Type B pancreatic cell (in vitro differentiated cells): ENCODE results near the gene LENG1. TPM values are rescaled to one million over a fixed set of nuclear protein-coding genes. Genes with fewer than 3 reads are reported as not detected.

Experiments used
- DNase-seq: peaks from one replicate; pipeline ENCODE4 v3.0.0; 2021; ENCODE audit warnings: mixed read lengths; ENCODE audit not compliant: unreplicated experiment; ENCODE audit errors: extremely low spot score
- H3K27ac Mint-ChIP-seq: 2 replicates; pipeline ENCODE4 v1.8.0; 2021; ENCODE audit warnings: mild to moderate bottlenecking, mixed read lengths
- H3K27me3 Mint-ChIP-seq: 2 replicates; pipeline ENCODE4 v1.8.0; 2021; ENCODE audit warnings: mixed read lengths
- H3K36me3 Mint-ChIP-seq: 2 replicates; pipeline ENCODE4 v1.8.0; 2021; ENCODE audit warnings: mixed read lengths
- H3K4me1 Mint-ChIP-seq: one replicate; pipeline ENCODE4 v1.8.0; 2021; ENCODE audit warnings: mixed read lengths; ENCODE audit not compliant: unreplicated experiment
- H3K4me3 Mint-ChIP-seq: 2 replicates; pipeline ENCODE4 v1.8.0; 2021; ENCODE audit warnings: mild to moderate bottlenecking, mixed read lengths
- H3K9me3 Mint-ChIP-seq: 2 replicates; pipeline ENCODE4 v1.8.0; 2021; ENCODE audit warnings: mixed read lengths
- total RNA-seq: library from RNA; stranded (reverse); gene quantifications from 2 replicates; pipeline ENCODE4 v1.2.1, GENCODE V29; 2021; ENCODE audit warnings: low replicate concordance
- TF ChIP-seq, protein P1 (sequence below): fragments of 200-600 bp; sonication (generic); conservative IDR thresholded peaks from 2 replicates; pipeline ENCODE4 v1.5.0; 2021; ENCODE audit warnings: antibody characterized with exemption, mild to moderate bottlenecking

Gene LENG1
- total RNA-seq, 1 donor from 2014 or later: 6.6 TPM

DNA sequence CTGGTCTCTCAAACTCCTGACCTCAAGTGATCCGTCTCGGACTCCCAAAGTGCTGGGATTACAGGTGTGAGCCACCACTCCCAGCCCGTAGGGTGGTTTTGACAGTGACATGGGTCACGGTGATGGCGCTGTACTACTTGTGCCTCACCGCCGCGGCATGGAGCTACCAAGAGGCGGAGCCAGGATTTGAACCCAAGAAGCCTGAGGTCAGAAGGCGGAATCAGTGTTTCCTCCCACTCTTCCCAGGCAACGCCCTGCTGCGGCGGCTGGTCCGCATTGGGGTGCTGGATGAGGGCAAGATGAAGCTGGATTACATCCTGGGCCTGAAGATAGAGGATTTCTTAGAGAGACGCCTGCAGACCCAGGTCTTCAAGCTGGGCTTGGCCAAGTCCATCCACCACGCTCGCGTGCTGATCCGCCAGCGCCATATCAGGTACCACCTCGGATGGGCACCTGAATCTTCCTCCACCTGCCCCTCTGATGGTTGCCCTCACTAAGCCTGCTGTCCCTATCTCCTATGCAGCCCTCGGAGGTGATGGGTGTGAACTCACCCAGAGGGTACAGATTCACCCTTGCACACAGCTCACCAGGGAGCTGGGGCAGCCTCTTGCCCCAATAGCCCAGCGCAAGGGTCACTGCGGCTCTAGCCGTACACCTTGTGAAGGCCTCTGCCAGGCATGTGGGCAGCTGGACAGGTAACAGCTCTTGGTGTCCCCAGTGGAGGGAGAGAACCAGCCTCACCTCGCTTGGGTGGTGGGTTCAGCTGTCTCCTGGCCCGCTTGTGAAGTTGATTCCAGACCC lies 46.7 kb upstream of the LENG1 start:
- Mint-ChIP-seq H3K4me1 (peaks cover 42% of the 10 kb centered on the region), H3K9me3 (peaks cover 5% of the 10 kb centered on the region), H3K27ac (peak overlapping the region; percentile 85), H3K4me3 (no peak overlapping the region), H3K27me3 (no peaks in the 10 kb centered on the region), H3K36me3 (peaks cover 35% of the 10 kb centered on the region)
- no peak for DNase-seq
- TF ChIP-seq, protein P1, sequence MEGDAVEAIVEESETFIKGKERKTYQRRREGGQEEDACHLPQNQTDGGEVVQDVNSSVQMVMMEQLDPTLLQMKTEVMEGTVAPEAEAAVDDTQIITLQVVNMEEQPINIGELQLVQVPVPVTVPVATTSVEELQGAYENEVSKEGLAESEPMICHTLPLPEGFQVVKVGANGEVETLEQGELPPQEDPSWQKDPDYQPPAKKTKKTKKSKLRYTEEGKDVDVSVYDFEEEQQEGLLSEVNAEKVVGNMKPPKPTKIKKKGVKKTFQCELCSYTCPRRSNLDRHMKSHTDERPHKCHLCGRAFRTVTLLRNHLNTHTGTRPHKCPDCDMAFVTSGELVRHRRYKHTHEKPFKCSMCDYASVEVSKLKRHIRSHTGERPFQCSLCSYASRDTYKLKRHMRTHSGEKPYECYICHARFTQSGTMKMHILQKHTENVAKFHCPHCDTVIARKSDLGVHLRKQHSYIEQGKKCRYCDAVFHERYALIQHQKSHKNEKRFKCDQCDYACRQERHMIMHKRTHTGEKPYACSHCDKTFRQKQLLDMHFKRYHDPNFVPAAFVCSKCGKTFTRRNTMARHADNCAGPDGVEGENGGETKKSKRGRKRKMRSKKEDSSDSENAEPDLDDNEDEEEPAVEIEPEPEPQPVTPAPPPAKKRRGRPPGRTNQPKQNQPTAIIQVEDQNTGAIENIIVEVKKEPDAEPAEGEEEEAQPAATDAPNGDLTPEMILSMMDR: no peak

DNA sequence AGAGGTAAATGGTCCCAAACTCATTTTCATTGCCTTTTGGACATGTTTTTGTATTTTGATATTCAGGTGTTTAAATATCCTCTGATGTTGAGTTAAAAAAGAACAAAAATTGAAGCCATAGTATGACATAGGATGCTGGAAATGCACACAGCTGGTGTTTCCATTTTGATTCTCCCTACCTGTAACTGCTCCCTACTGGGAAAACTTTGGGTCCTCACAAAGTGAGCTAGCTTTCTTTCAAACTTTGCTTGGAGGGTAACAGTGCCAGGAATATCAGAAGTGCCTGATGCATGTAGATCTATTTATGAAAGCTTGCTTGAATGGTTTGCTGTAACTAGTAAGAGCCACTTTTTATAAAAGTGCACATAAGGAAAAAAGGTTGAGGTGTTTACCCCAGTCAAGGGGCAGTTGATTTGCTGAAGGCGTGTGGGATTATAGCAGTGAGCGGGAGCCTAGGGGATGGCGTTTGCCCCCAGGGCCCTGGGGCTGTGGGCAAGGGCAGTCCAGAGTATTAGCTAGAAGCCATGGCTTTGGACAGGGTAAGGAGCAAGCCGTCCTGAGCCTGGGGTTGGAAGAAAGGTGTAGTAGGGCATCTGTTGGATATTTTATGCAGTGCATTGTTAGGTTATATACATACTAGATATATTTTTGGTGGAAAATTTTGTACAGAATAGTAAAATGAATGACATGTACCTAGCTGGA lies 45.4 kb upstream of the LENG1 start:
- TF ChIP-seq, protein P1: no peak
- peak overlapping the region; percentile 28 for H3K4me3 Mint-ChIP-seq
- no peaks in the 10 kb centered on the region for H3K27me3 Mint-ChIP-seq
- no peak for DNase-seq
- peak overlapping the region; percentile 31 for H3K27ac Mint-ChIP-seq
- H3K9me3 Mint-ChIP-seq: no peaks in the 10 kb centered on the region
- peaks cover 32% of the 10 kb centered on the region for H3K36me3 Mint-ChIP-seq
- H3K4me1 Mint-ChIP-seq: peaks cover 38% of the 10 kb centered on the region

DNA sequence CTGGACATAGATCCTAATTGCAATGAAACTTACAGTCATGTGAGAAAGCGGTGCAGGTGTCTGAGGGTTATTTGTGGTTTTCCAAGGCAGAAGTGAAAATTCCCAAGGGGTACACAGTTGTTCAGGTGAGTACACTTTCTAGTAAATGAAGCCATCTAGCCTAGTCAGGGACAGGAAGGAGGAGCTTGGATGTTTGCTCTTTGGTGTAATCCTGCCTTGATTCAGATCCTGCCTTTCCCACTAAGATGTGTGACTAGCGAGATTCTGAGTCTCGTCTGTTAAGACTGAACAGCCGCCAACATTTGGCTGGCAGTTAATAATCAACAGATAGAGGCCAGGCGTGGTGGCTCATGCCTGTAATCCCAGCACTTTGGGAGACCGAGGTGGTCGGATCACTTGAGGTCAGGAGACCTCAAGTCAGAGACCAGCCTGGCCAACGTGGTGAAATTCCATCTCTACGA lies 43.7 kb upstream of the LENG1 start:
- Mint-ChIP-seq H3K27ac (peak overlapping the region; percentile 99), H3K4me1 (peaks cover 31% of the 10 kb centered on the region), H3K4me3 (peak overlapping the region; percentile 96), H3K36me3 (peaks cover 29% of the 10 kb centered on the region), H3K9me3 (no peaks in the 10 kb centered on the region), H3K27me3 (no peaks in the 10 kb centered on the region)
- no peak for DNase-seq
- TF ChIP-seq, protein P1: no peak

DNA sequence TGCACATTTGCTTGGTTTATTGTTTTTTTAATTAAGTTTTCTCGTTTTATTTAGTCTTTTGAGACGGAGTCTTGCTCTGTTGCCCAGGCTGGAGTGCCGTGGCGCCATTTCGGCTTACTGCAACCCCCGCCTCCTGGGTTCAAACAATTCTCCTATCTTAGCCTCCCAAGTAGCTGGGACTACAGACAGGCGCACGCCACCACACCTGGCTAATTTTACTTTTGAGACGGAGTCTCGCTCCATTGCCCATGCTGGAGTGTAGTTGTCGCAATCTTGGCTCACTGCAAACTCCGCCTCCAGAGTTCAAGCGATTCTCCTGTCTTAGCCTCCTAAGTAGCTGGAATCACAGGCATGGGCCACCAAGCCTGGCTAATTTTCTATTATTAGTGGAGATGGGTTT lies 42.5 kb upstream of the LENG1 start:
- Mint-ChIP-seq H3K4me3 (peak overlapping the region; percentile 96), H3K27me3 (no peaks in the 10 kb centered on the region), H3K9me3 (no peaks in the 10 kb centered on the region), H3K27ac (peak overlapping the region; percentile 99), H3K4me1 (peaks cover 22% of the 10 kb centered on the region), H3K36me3 (peaks cover 25% of the 10 kb centered on the region)
- no peak for DNase-seq
- TF ChIP-seq, protein P1: no peak

DNA sequence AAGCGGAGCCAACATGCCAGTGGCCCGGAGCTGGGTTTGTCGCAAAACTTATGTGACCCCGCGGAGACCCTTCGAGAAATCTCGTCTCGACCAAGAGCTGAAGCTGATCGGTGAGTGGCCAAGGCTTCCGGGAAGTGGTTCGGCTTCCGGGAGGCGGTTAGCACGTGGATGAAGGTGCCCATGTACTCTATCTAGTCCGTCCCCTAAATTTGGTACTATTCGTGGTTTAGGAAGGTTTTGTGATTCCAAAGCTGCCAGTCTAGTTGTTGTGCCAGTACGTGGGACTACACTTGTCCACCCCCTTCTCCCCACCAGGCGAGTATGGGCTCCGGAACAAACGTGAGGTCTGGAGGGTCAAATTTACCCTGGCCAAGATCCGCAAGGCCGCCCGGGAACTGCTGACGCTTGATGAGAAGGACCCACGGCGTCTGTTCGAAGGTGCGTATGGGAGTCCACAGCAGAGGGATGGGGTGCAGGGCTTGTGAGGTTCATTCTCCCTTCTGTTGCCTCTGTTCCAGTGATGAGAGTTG lies 41.7 kb upstream of the LENG1 start:
- DNase-seq: no peak
- TF ChIP-seq, protein P1: no peak
- Mint-ChIP-seq H3K4me3 (peak overlapping the region; percentile 96), H3K36me3 (peaks cover 23% of the 10 kb centered on the region), H3K4me1 (peaks cover 22% of the 10 kb centered on the region), H3K9me3 (no peaks in the 10 kb centered on the region), H3K27ac (peak overlapping the region; percentile 99), H3K27me3 (no peaks in the 10 kb centered on the region)
